Measurements from ENCODE around the gene SCUBE1.

The SCUBE1 gene

GRCh38 chr22:43230971-43231723 is 112.0 kb downstream of the SCUBE1 start:
- Histone ChIP-seq H3K36me3 (ENCODE audit: control insufficient read depth in 1 of 2, insufficient read depth in 2 of 2, low read length in 2 of 2) (no peaks in the 10 kb centered on the region), H3K27ac (ENCODE audit: low read length) (no peak overlapping the region), H3K4me3 (ENCODE audit: low read depth in 1 of 2, low read length in 2 of 2) (no peak overlapping the region), H3K4me1 (ENCODE audit: control insufficient read depth in 1 of 2, insufficient read depth in 2 of 2, low read length in 2 of 2) (no peaks in the 10 kb centered on the region), H3K27me3 (ENCODE audit: low read depth, low read length) (no peaks in the 10 kb centered on the region), H3K9me3 (ENCODE audit: control insufficient read depth in 1 of 2, low read length in 2 of 2) (no peaks in the 10 kb centered on the region)

- no peak overlapping the region for H3K4me3 ChIP-seq (ENCODE audit: low read depth in 1 of 2, low read length in 2 of 2)
- no peaks in the 10 kb centered on the region for H3K27me3 ChIP-seq (ENCODE audit: low read depth, low read length)
- no peaks in the 10 kb centered on the region for H3K36me3 ChIP-seq (ENCODE audit: control insufficient read depth in 1 of 2, insufficient read depth in 2 of 2, low read length in 2 of 2)
- H3K9me3 ChIP-seq (ENCODE audit: control insufficient read depth in 1 of 2, low read length in 2 of 2) = no peaks in the 10 kb centered on the region
- no peak overlapping the region for H3K27ac ChIP-seq (ENCODE audit: low read length)
- H3K4me1 ChIP-seq (ENCODE audit: control insufficient read depth in 1 of 2, insufficient read depth in 2 of 2, low read length in 2 of 2) = no peaks in the 10 kb centered on the region
Observed at GRCh38 chr22:43230571-43230970, 112.6 kb downstream of the SCUBE1 start.

GRCh38 chr22:43228863-43229262 is 114.3 kb downstream of the SCUBE1 start:
- Histone ChIP-seq H3K4me3 (ENCODE audit: low read depth in 1 of 2, low read length in 2 of 2) (no peak overlapping the region), H3K4me1 (ENCODE audit: control insufficient read depth in 1 of 2, insufficient read depth in 2 of 2, low read length in 2 of 2) (no peaks in the 10 kb centered on the region), H3K36me3 (ENCODE audit: control insufficient read depth in 1 of 2, insufficient read depth in 2 of 2, low read length in 2 of 2) (no peaks in the 10 kb centered on the region), H3K27me3 (ENCODE audit: low read depth, low read length) (no peaks in the 10 kb centered on the region), H3K9me3 (ENCODE audit: control insufficient read depth in 1 of 2, low read length in 2 of 2) (no peaks in the 10 kb centered on the region), H3K27ac (ENCODE audit: low read length) (no peak overlapping the region)

- Histone ChIP-seq H3K9me3 (ENCODE audit: control insufficient read depth in 1 of 2, low read length in 2 of 2) (no peaks in the 10 kb centered on the region), H3K36me3 (ENCODE audit: control insufficient read depth in 1 of 2, insufficient read depth in 2 of 2, low read length in 2 of 2) (no peaks in the 10 kb centered on the region), H3K27me3 (ENCODE audit: low read depth, low read length) (no peaks in the 10 kb centered on the region), H3K27ac (ENCODE audit: low read length) (no peak overlapping the region), H3K4me1 (ENCODE audit: control insufficient read depth in 1 of 2, insufficient read depth in 2 of 2, low read length in 2 of 2) (no peaks in the 10 kb centered on the region), H3K4me3 (ENCODE audit: low read depth in 1 of 2, low read length in 2 of 2) (no peak overlapping the region)
Observed at GRCh38 chr22:43228330-43228729, 114.8 kb downstream of the SCUBE1 start.

- Histone ChIP-seq H3K4me1 (ENCODE audit: control insufficient read depth in 1 of 2, insufficient read depth in 2 of 2, low read length in 2 of 2) (no peaks in the 10 kb centered on the region), H3K9me3 (ENCODE audit: control insufficient read depth in 1 of 2, low read length in 2 of 2) (no peaks in the 10 kb centered on the region), H3K36me3 (ENCODE audit: control insufficient read depth in 1 of 2, insufficient read depth in 2 of 2, low read length in 2 of 2) (no peaks in the 10 kb centered on the region), H3K4me3 (ENCODE audit: low read depth in 1 of 2, low read length in 2 of 2) (no peak overlapping the region), H3K27me3 (ENCODE audit: low read depth, low read length) (no peaks in the 10 kb centered on the region), H3K27ac (ENCODE audit: low read length) (no peak overlapping the region)
Observed at GRCh38 chr22:43227239-43227630, 115.9 kb downstream of the SCUBE1 start.

- Histone ChIP-seq H3K4me1 (ENCODE audit: control insufficient read depth in 1 of 2, insufficient read depth in 2 of 2, low read length in 2 of 2) (no peaks in the 10 kb centered on the region), H3K9me3 (ENCODE audit: control insufficient read depth in 1 of 2, low read length in 2 of 2) (no peaks in the 10 kb centered on the region), H3K36me3 (ENCODE audit: control insufficient read depth in 1 of 2, insufficient read depth in 2 of 2, low read length in 2 of 2) (no peaks in the 10 kb centered on the region), H3K4me3 (ENCODE audit: low read depth in 1 of 2, low read length in 2 of 2) (no peak overlapping the region), H3K27ac (ENCODE audit: low read length) (no peak overlapping the region), H3K27me3 (ENCODE audit: low read depth, low read length) (no peaks in the 10 kb centered on the region)
Observed at GRCh38 chr22:43226377-43227238, 116.6 kb downstream of the SCUBE1 start.

DNA sequence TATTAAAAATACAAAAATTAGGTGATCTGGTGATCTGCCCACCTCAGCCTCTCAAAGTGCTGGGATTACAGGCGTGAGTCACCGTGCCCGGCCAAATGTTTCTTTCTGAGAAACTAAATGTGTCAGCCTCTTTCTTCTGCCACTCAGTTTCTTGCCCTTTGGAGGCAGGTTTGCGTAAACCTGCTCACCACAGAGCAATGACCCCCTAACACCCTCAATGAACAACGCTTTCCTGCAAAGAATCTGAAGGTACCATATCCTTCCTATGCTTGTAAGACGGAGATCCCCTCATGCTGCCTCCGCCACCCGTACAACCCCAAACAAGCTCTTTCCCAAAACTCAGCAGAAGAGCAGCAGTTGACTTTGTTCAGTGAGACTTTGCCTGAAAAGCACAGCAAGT is 117.6 kb downstream of the SCUBE1 start:
- no peaks in the 10 kb centered on the region for H3K27me3 ChIP-seq (ENCODE audit: low read depth, low read length)
- H3K4me3 ChIP-seq (ENCODE audit: low read depth in 1 of 2, low read length in 2 of 2) = no peak overlapping the region
- no peaks in the 10 kb centered on the region for H3K36me3 ChIP-seq (ENCODE audit: control insufficient read depth in 1 of 2, insufficient read depth in 2 of 2, low read length in 2 of 2)
- H3K9me3 ChIP-seq (ENCODE audit: control insufficient read depth in 1 of 2, low read length in 2 of 2) = no peaks in the 10 kb centered on the region
- H3K4me1 ChIP-seq (ENCODE audit: control insufficient read depth in 1 of 2, insufficient read depth in 2 of 2, low read length in 2 of 2) = no peaks in the 10 kb centered on the region
- H3K27ac ChIP-seq (ENCODE audit: low read length) = no peak overlapping the region

DNA sequence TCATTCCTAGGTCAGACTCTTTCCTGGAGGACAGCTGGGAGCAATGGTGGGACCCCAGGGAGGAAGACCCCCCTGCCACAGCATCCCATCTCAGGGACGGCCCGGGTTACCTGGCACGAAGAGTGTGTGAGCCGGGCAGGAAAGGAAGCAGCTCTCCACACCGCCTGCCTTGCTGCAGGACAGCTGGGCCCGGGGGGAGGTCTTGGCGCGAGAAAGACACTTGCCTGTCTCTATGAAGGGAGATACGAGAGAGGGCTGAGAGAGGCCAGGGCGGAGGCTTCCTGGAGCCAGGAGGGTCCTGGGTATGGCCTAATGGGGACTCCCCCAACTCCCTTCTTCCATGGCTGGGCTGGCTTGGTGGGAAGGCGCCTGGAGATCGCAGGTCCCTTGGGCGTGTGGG is 120.2 kb downstream of the SCUBE1 start:
- no peaks in the 10 kb centered on the region for H3K4me1 ChIP-seq (ENCODE audit: control insufficient read depth in 1 of 2, insufficient read depth in 2 of 2, low read length in 2 of 2)
- H3K36me3 ChIP-seq (ENCODE audit: control insufficient read depth in 1 of 2, insufficient read depth in 2 of 2, low read length in 2 of 2) = no peaks in the 10 kb centered on the region
- H3K27ac ChIP-seq (ENCODE audit: low read length) = no peak overlapping the region
- no peak overlapping the region for H3K4me3 ChIP-seq (ENCODE audit: low read depth in 1 of 2, low read length in 2 of 2)
- no peaks in the 10 kb centered on the region for H3K9me3 ChIP-seq (ENCODE audit: control insufficient read depth in 1 of 2, low read length in 2 of 2)
- no peaks in the 10 kb centered on the region for H3K27me3 ChIP-seq (ENCODE audit: low read depth, low read length)

GRCh38 chr22:43222262-43222661 is 120.9 kb downstream of the SCUBE1 start:
- no peak overlapping the region for H3K4me3 ChIP-seq (ENCODE audit: low read depth in 1 of 2, low read length in 2 of 2)
- H3K9me3 ChIP-seq (ENCODE audit: control insufficient read depth in 1 of 2, low read length in 2 of 2) = no peaks in the 10 kb centered on the region
- no peak overlapping the region for H3K27ac ChIP-seq (ENCODE audit: low read length)
- no peaks in the 10 kb centered on the region for H3K4me1 ChIP-seq (ENCODE audit: control insufficient read depth in 1 of 2, insufficient read depth in 2 of 2, low read length in 2 of 2)
- H3K36me3 ChIP-seq (ENCODE audit: control insufficient read depth in 1 of 2, insufficient read depth in 2 of 2, low read length in 2 of 2) = no peaks in the 10 kb centered on the region
- no peaks in the 10 kb centered on the region for H3K27me3 ChIP-seq (ENCODE audit: low read depth, low read length)

GRCh38 chr22:43220625-43221380 is 122.4 kb downstream of the SCUBE1 start:
- H3K27ac ChIP-seq (ENCODE audit: low read length) = no peak overlapping the region
- no peaks in the 10 kb centered on the region for H3K9me3 ChIP-seq (ENCODE audit: control insufficient read depth in 1 of 2, low read length in 2 of 2)
- H3K27me3 ChIP-seq (ENCODE audit: low read depth, low read length) = no peaks in the 10 kb centered on the region
- H3K4me3 ChIP-seq (ENCODE audit: low read depth in 1 of 2, low read length in 2 of 2) = no peak overlapping the region
- H3K36me3 ChIP-seq (ENCODE audit: control insufficient read depth in 1 of 2, insufficient read depth in 2 of 2, low read length in 2 of 2) = no peaks in the 10 kb centered on the region
- H3K4me1 ChIP-seq (ENCODE audit: control insufficient read depth in 1 of 2, insufficient read depth in 2 of 2, low read length in 2 of 2) = no peaks in the 10 kb centered on the region

DNA sequence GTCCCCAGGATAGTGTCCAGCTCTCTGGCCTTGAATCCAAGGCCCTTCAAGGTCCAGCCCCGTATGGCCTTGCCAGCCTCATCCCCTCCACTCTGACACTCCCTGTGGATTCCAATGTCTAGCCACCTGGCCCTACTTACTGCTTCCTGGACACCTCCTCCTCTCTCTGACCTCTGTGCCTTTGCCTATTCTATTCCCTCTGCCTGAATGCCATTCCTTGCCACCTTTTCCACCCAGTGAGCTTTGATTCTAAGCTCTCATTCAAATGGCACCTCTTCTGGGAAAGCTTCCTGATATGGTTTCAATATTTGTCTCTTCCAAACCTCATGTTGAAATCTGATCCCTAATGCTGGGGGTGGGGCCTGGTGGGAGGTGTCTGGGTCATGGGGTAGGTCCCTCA is 124.4 kb downstream of the SCUBE1 start:
- Histone ChIP-seq H3K4me1 (ENCODE audit: control insufficient read depth in 1 of 2, insufficient read depth in 2 of 2, low read length in 2 of 2) (no peaks in the 10 kb centered on the region), H3K36me3 (ENCODE audit: control insufficient read depth in 1 of 2, insufficient read depth in 2 of 2, low read length in 2 of 2) (no peaks in the 10 kb centered on the region), H3K27me3 (ENCODE audit: low read depth, low read length) (no peaks in the 10 kb centered on the region), H3K4me3 (ENCODE audit: low read depth in 1 of 2, low read length in 2 of 2) (no peak overlapping the region), H3K27ac (ENCODE audit: low read length) (no peak overlapping the region), H3K9me3 (ENCODE audit: control insufficient read depth in 1 of 2, low read length in 2 of 2) (no peaks in the 10 kb centered on the region)

Measured in muscle layer of duodenum (tissue), 2 donors.